ENCODE data around the gene GSTA1.
"Not testable (repeated sequence)": the region's sequence is repeated elsewhere in the genome, so short reads cannot be mapped to it uniquely, and the experiment has no call there.

Gene GSTA1

GRCh38 chr6:52801188-52801841, 2.3 kb downstream of the GSTA1 start:
- no peak for TF ChIP-seq CTCF (IDR thresholded peaks at IDR 0.05)

GRCh38 chr6:52790861-52791260, 12.8 kb downstream of the GSTA1 start:
- TF ChIP-seq CTCF (IDR thresholded peaks at IDR 0.05), result no peak

GRCh38 chr6:52788478-52788877, 15.1 kb downstream of the GSTA1 start:
- no peak for TF ChIP-seq CTCF (IDR thresholded peaks at IDR 0.05)

GRCh38 chr6:52787917-52788316, 15.7 kb downstream of the GSTA1 start:
- TF ChIP-seq CTCF (IDR thresholded peaks at IDR 0.05), result no peak

- TF ChIP-seq CTCF (IDR thresholded peaks at IDR 0.05), result no peak
These were observed 17.2 kb downstream of the GSTA1 start for GRCh38 chr6:52786249-52786956.

- no peak for TF ChIP-seq CTCF (IDR thresholded peaks at IDR 0.05)
These were observed 24.4 kb downstream of the GSTA1 start for GRCh38 chr6:52779237-52779636.

GRCh38 chr6:52763322-52763916, 40.2 kb downstream of the GSTA1 start, which contains the start of gene GSTA2:
Gene GSTA2 (minus strand): TSS chr6:52763475. CDS start chr6:52757947, 5,528 bp downstream.
- TF ChIP-seq CTCF (IDR thresholded peaks at IDR 0.05), result not testable (repeated sequence)

Measured in LNCAP (cell line).